ENCODE measurements around the gene TMOD4. TPM values are rescaled to one million over a fixed set of nuclear protein-coding genes. Genes with fewer than 3 reads are reported as not detected.

TMOD4 gene
- polyA plus RNA-seq, 1 donor, result 1.7 TPM

- no peak for DNase-seq
These were observed 32.7 kb downstream of the TMOD4 start for GRCh38 chr1:151143057-151143435.

- DNase-seq, result no peak
These were observed 33.2 kb downstream of the TMOD4 start for GRCh38 chr1:151142411-151143056.

GRCh38 chr1:151137789-151138188 is 38.0 kb downstream of the TMOD4 start:
- DNase-seq, result no peak

DNA sequence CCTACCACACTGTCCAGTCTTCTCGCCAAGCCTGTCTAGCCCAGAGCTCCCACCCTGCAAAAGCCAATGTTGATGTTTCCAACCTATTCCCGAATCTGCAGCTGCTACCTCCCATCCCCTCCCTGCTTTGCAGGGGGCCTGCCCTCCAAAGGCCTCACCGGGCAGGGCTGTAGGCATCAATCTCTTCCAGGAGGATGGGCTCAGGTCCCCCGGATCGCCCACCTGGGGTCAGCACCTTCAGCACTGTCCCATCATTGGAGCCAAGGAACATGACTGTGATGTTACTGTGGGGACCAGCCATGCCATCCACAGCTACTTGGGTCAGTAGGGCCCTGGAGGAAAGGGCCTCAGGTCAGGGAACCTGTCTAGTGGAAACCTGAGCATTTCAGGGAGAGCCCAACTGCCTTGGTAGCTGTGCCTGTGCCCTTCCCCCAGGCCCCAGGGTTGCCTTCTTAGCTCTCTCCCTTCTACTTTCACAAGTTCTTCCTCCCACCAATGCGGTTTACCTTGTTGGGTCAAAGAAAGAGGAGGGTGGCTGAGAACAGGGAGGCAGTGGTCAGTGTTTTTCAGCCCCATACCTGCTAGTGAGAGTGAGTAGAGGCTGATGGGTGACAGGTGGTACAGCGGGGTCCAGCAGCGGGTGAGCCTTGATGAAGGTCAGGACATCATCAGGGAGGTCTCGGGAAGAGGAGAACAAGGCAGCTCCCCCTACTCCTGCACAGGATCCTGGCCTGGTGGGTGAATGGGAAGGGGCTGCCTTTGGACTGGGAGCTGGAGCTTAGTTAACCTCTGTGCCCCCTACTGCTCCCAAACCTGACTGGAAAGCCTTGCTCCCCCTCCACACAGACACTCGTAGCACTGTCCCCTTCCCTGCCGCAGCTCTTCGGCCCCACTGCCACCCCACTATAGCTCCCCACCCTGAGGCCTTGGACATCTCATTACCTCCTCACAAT is 40.1 kb downstream of the TMOD4 start:
- DNase-seq, result no peak

GRCh38 chr1:151134991-151135390 is 40.8 kb downstream of the TMOD4 start:
- no peak for DNase-seq

GRCh38 chr1:151134396-151134795 is 41.4 kb downstream of the TMOD4 start:
- DNase-seq, result no peak

- no peak for DNase-seq
These were observed 42.6 kb downstream of the TMOD4 start for GRCh38 chr1:151133018-151133806.

DNA sequence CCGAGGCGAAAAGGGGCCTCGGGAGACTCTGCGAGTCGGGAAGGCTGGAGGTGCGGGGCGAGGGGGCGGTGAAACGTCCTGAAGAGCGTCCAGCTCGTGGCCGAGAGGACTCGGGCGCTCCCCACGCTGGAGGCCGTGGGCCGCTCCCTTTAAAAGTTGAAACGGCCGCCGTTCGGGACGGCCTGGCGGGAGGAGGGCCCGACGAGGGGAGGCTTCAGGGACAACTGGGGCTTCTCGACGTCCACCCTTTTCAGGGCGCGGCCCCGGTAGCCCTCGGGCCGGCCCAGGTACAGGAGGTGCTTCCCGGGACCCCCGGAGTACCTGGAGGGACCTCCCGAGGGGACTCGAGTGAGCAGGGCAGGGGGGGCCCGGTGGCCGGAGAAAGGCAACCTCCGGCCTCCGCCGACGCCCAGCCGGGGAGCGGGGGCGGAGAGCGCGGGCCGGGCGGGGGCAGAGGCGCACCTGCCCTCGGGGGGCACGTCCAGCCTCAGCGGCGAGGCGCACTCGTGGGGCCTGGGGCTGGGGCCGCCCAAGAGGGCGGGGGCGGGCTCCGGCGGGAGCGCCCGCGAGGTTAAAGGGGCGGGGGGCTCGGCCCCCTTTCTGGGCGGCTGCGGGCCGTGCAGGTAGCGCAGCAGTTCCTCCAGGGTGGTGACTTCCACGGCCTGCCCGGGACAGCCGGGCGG is 43.3 kb downstream of the TMOD4 start:
- no peak for DNase-seq

- peak; percentile 41 for DNase-seq
These were observed 44.0 kb downstream of the TMOD4 start for GRCh38 chr1:151131701-151132334.

DNA sequence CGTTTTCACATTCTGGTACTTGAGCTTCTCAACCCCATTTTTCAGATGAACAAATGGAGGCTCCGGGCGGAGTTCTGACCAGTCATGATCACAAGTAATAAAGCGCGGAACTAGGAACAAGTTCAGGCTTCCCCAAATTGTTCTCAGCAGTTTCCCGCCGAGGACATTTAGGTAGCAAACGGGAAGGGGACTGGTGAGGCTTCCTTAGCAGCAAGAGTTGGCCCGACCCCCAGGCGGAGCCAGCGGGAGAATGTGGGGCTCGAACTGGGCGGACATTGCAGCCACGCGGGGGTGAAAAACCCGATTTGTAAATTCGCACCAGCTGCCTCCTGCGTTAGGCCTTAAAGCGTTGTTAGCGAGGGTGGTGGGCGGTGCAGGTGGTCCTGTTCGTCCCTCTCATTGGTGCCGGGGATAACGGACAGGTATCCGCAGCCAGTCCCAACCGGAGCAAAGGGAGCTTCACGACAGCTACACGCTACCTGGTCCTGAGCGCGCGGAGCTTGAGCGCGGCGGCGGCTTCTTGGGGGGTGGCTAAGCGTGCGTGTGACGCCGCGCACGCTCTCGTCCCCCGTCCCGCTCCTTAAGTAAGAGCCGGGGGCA is 44.7 kb downstream of the TMOD4 start:
- peak; percentile 90 for DNase-seq

- no peak for DNase-seq
These were observed 47.0 kb downstream of the TMOD4 start for GRCh38 chr1:151128800-151129199.

- DNase-seq, result no peak
These were observed 50.9 kb downstream of the TMOD4 start for GRCh38 chr1:151124763-151125403.

Other genes starting within 250 kb of the TMOD4 start
- 108 TPM for gene SETDB1, start 249.6 kb downstream of the TMOD4 start, polyA plus RNA-seq (ENCODE audit: insufficient read length)
- 307 TPM for gene CERS2, start 201.1 kb downstream of the TMOD4 start, polyA plus RNA-seq (ENCODE audit: insufficient read length)
- gene ANXA9, start 193.7 kb downstream of the TMOD4 start, polyA plus RNA-seq (ENCODE audit: insufficient read length), result 17.1 TPM
- gene MINDY1, start 169.1 kb downstream of the TMOD4 start, polyA plus RNA-seq (ENCODE audit: insufficient read length), result 47.9 TPM
- 47.6 TPM for gene PRUNE1, start 167.5 kb downstream of the TMOD4 start, polyA plus RNA-seq (ENCODE audit: insufficient read length)
- 3.4 TPM for gene BNIPL, start 139.4 kb downstream of the TMOD4 start, polyA plus RNA-seq (ENCODE audit: insufficient read length)
- 10.0 TPM for gene C1orf56, start 128.2 kb downstream of the TMOD4 start, polyA plus RNA-seq (ENCODE audit: insufficient read length)
- gene CDC42SE1, start 116.4 kb downstream of the TMOD4 start, polyA plus RNA-seq (ENCODE audit: insufficient read length), result 88.6 TPM
- 25.4 TPM for gene MLLT11, start 115.6 kb downstream of the TMOD4 start, polyA plus RNA-seq (ENCODE audit: insufficient read length)
- gene GABPB2, start 105.2 kb downstream of the TMOD4 start, polyA plus RNA-seq (ENCODE audit: insufficient read length), result 16.2 TPM
- 29.8 TPM for gene SEMA6C, start 29.4 kb downstream of the TMOD4 start, polyA plus RNA-seq (ENCODE audit: insufficient read length)
- 1.6 TPM for gene TNFAIP8L2, start 19.3 kb downstream of the TMOD4 start, polyA plus RNA-seq (ENCODE audit: insufficient read length)
- gene LYSMD1, start 10.1 kb downstream of the TMOD4 start, polyA plus RNA-seq (ENCODE audit: insufficient read length), result 16.9 TPM
- 42.3 TPM for gene SCNM1, start 9.8 kb downstream of the TMOD4 start, polyA plus RNA-seq (ENCODE audit: insufficient read length)
- 67.6 TPM for gene VPS72, start 14.2 kb upstream of the TMOD4 start, polyA plus RNA-seq (ENCODE audit: insufficient read length)
- 92.7 TPM for gene PIP5K1A, start 22.6 kb upstream of the TMOD4 start, polyA plus RNA-seq (ENCODE audit: insufficient read length)
- 181 TPM for gene PSMD4, start 78.8 kb upstream of the TMOD4 start, polyA plus RNA-seq (ENCODE audit: insufficient read length)
- gene ZNF687, start 106.3 kb upstream of the TMOD4 start, polyA plus RNA-seq (ENCODE audit: insufficient read length), result 21.2 TPM
- 73.8 TPM for gene PI4KB, start 151.4 kb upstream of the TMOD4 start, polyA plus RNA-seq (ENCODE audit: insufficient read length)
- gene RFX5, start 171.3 kb upstream of the TMOD4 start, polyA plus RNA-seq (ENCODE audit: insufficient read length), result 44.8 TPM
- 50.4 TPM for gene SELENBP1, start 196.7 kb upstream of the TMOD4 start, polyA plus RNA-seq (ENCODE audit: insufficient read length)
- 237 TPM for gene PSMB4, start 223.6 kb upstream of the TMOD4 start, polyA plus RNA-seq (ENCODE audit: insufficient read length)

Measured in left kidney (tissue), 2 donors.